Measurements from ENCODE around the gene LMX1B. TPM values are rescaled to one million over a fixed set of nuclear protein-coding genes. Genes with fewer than 3 reads are reported as not detected.

Gene LMX1B
- total and polyA plus RNA-seq, 2 donors (not counting 3 experiments of a cell fraction or from before 2014, with no cell fraction given): not detected

DNA sequence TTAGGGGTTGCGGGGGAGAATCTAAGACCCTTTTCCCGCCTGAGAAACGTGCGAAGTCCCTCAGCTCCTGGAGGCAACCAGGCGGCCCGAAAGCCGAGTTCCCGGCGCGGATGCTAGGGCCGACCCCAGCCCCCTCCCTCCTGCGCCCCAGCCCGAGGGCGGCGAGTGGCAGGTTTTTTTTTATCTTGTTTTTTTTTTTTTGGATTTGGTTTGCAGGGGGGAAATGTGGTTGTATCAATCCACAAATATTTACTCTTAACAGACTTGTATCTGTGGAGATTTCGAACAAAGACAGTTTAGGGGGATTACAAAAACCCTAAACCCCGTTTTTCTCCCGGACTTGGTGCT, 10.7 kb downstream of the LMX1B start:
- Histone ChIP-seq H3K9ac (replicated peaks; ENCODE audit: extremely low read depth, insufficient read depth, low read length) (no peak overlapping the region), H3K27ac (ENCODE audit: insufficient read depth, low read depth, low read length) (no peak overlapping the region), H2AFZ (ENCODE audit: low read depth, low read length) (no peak overlapping the region), H3K4me1 (ENCODE audit: control insufficient read depth, extremely low read depth, insufficient read depth, low read length) (no peaks in the 10 kb centered on the region), H3K79me2 (ENCODE audit: control insufficient read depth, insufficient read depth, low read length) (no peaks in the 10 kb centered on the region), H3K9me3 (replicated peaks; ENCODE audit: control insufficient read depth, insufficient read depth, low read length) (no peaks in the 10 kb centered on the region), H3K4me3 (replicated peaks in 1 of 3; ENCODE audit: insufficient read depth in 1 of 3, low read depth in 1 of 3, low read length in 3 of 3) (no peak overlapping the region), H3K27me3 (ENCODE audit: control insufficient read depth in 2 of 2, insufficient read depth in 2 of 2, low read length in 2 of 2) (peaks cover 92% of the 10 kb centered on the region in 2 experiments), H4K20me1 (replicated peaks; ENCODE audit: control insufficient read depth, extremely low read depth, insufficient read depth, low read length) (no peaks in the 10 kb centered on the region), H3K9me1 (replicated peaks; ENCODE audit: control insufficient read depth, extremely low read depth, insufficient read depth, low read length) (no peaks in the 10 kb centered on the region), H3K4me2 (ENCODE audit: insufficient read depth, low read length) (no peak overlapping the region), H3K36me3 (ENCODE audit: control insufficient read depth in 2 of 2, extremely low read depth in 1 of 2, insufficient read depth in 2 of 2, low read length in 2 of 2) (no peaks in the 10 kb centered on the region)
- intact Hi-C loops (cut with micrococcal nuclease) (no loop called here), dilution Hi-C loops (cut with MboI; ENCODE audit: extremely low pct_ligation_motif_present, low sequenced_read_pairs) (no loop called here)
- DNase-seq (ENCODE audit: low read depth, low spot score) (no peak), FAIRE-seq (no peak)
- TF ChIP-seq JUN (IDR thresholded peaks at IDR 0.05; ENCODE audit: borderline replicate concordance, insufficient read depth, insufficient read length, low read depth) (no peak), FOS (IDR thresholded peaks at IDR 0.05; ENCODE audit: borderline replicate concordance, insufficient read depth, low read length) (no peak)
- TF ChIP-seq, protein P1, sequence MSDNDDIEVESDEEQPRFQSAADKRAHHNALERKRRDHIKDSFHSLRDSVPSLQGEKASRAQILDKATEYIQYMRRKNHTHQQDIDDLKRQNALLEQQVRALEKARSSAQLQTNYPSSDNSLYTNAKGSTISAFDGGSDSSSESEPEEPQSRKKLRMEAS (IDR thresholded peaks at IDR 0.05; ENCODE audit: insufficient read depth, insufficient read length): no peak
- TF ChIP-seq, protein P2, sequence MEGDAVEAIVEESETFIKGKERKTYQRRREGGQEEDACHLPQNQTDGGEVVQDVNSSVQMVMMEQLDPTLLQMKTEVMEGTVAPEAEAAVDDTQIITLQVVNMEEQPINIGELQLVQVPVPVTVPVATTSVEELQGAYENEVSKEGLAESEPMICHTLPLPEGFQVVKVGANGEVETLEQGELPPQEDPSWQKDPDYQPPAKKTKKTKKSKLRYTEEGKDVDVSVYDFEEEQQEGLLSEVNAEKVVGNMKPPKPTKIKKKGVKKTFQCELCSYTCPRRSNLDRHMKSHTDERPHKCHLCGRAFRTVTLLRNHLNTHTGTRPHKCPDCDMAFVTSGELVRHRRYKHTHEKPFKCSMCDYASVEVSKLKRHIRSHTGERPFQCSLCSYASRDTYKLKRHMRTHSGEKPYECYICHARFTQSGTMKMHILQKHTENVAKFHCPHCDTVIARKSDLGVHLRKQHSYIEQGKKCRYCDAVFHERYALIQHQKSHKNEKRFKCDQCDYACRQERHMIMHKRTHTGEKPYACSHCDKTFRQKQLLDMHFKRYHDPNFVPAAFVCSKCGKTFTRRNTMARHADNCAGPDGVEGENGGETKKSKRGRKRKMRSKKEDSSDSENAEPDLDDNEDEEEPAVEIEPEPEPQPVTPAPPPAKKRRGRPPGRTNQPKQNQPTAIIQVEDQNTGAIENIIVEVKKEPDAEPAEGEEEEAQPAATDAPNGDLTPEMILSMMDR (IDR thresholded peaks at IDR 0.05; ENCODE audit: extremely low read depth in 1 of 2, insufficient read depth in 1 of 2, low read depth in 1 of 2, low read length in 2 of 2): no peak
- CTCF ChIA-PET: interaction anchor here (1.2 kb wide), 1 partner anchor 81 kb away, joined by 4 read pairs; no protein-coding TSS in a partner anchor
- POLR2A ChIA-PET: no interaction called here
- no TSS peak for BruUV-seq (replicated peaks)

DNA sequence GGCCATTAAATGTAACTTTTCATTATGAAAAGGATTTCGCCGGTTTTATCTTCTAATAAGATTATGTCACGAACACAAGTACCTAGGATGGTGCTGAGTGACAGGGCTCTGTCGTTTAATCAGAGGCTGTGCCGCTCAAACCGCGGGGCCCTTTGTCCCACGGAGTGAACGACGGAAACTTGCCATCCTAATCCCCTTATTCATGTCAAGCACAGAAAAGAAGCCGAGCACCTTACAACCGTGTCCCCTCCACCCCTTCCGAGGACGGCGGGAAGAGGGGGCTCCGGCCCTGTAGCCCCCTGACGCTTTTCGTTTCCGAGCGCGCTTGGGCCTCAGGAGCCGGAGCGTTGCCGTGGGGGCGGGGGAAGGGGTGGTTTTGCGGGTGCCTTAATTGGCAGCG, 11.2 kb downstream of the LMX1B start:
- BruUV-seq (replicated peaks): no TSS peak
- Histone ChIP-seq H3K79me2 (ENCODE audit: control insufficient read depth, insufficient read depth, low read length) (no peaks in the 10 kb centered on the region), H3K27ac (ENCODE audit: insufficient read depth, low read depth, low read length) (no peak overlapping the region), H3K27me3 (ENCODE audit: control insufficient read depth in 2 of 2, insufficient read depth in 2 of 2, low read length in 2 of 2) (peaks cover 89 to 90% of the 10 kb centered on the region in 2 experiments), H3K4me2 (ENCODE audit: insufficient read depth, low read length) (no peak overlapping the region), H3K9ac (replicated peaks; ENCODE audit: extremely low read depth, insufficient read depth, low read length) (no peak overlapping the region), H4K20me1 (replicated peaks; ENCODE audit: control insufficient read depth, extremely low read depth, insufficient read depth, low read length) (no peaks in the 10 kb centered on the region), H3K9me3 (replicated peaks; ENCODE audit: control insufficient read depth, insufficient read depth, low read length) (no peaks in the 10 kb centered on the region), H3K4me1 (ENCODE audit: control insufficient read depth, extremely low read depth, insufficient read depth, low read length) (no peaks in the 10 kb centered on the region), H3K9me1 (replicated peaks; ENCODE audit: control insufficient read depth, extremely low read depth, insufficient read depth, low read length) (no peaks in the 10 kb centered on the region), H3K4me3 (replicated peaks in 1 of 3; ENCODE audit: insufficient read depth in 1 of 3, low read depth in 1 of 3, low read length in 3 of 3) (no peak overlapping the region), H3K36me3 (ENCODE audit: control insufficient read depth in 2 of 2, extremely low read depth in 1 of 2, insufficient read depth in 2 of 2, low read length in 2 of 2) (no peaks in the 10 kb centered on the region), H2AFZ (ENCODE audit: low read depth, low read length) (no peak overlapping the region)
- DNase-seq (ENCODE audit: low read depth, low spot score): no peak
- dilution Hi-C loops (cut with MboI; ENCODE audit: extremely low pct_ligation_motif_present, low sequenced_read_pairs): no loop called here
- TF ChIP-seq, protein P2 (IDR thresholded peaks at IDR 0.05; ENCODE audit: extremely low read depth in 1 of 2, insufficient read depth in 1 of 2, low read depth in 1 of 2, low read length in 2 of 2): no peak
- TF ChIP-seq, protein P1 (IDR thresholded peaks at IDR 0.05; ENCODE audit: insufficient read depth, insufficient read length): no peak
- TF ChIP-seq EZH2 (IDR thresholded peaks at IDR 0.05; ENCODE audit: borderline replicate concordance, low read depth, low read length, severe bottlenecking) (no peak), GATA2 (IDR thresholded peaks at IDR 0.05; ENCODE audit: insufficient read depth, insufficient read length, low read depth, low read length) (no peak)
- ChIA-PET POLR2A (no interaction called here), CTCF (no interaction called here)
- intact Hi-C loops (cut with micrococcal nuclease): no loop called here
- no peak for FAIRE-seq

All from endothelial cell of umbilical vein (primary cell).